Psoas muscle (tissue), 8 donors: ENCODE data around the gene SLC9A4. TPM values are rescaled to one million over a fixed set of nuclear protein-coding genes. Genes with fewer than 3 reads are reported as not detected.

ENCODE experiments used
- ATAC-seq, 4 donors: fragments of 200-7000 bp; cut with Tn5 transposase; one replicate each; pipeline ENCODE4 v1.9.1; 2020; ENCODE audit warnings: moderate library complexity in 3 of 4, mild to moderate bottlenecking in 2 of 4
- DNase-seq, 2 donors: peaks; one replicate each; pipeline ENCODE4 v3.0.0-alpha.2; 2020
- H3K27ac ChIP-seq: fragments of 200-600 bp; one replicate; pipeline ENCODE4 v1.8.0; 2022
- H3K27me3 ChIP-seq, 3 donors: fragments of 200-600 bp in 1 of 3; one replicate each; pipeline versions ENCODE4 v1.6.1 to v1.8.0; 2013 to 2022; ENCODE audit warnings: low read length in 2 of 3, mild to moderate bottlenecking in 2 of 3, moderate library complexity in 1 of 3; ENCODE audit not compliant: insufficient read depth in 3 of 3
- H3K36me3 ChIP-seq, 2 donors: fragments of 200-600 bp in 1 of 2; one replicate each; pipeline versions ENCODE4 v1.6.1 to v1.8.0; 2013 to 2022; ENCODE audit warnings: low read depth in 1 of 2, mild to moderate bottlenecking in 1 of 2, moderate library complexity in 1 of 2; ENCODE audit not compliant: insufficient read depth in 1 of 2
- H3K4me1 ChIP-seq: fragments of 200-600 bp; one replicate; pipeline ENCODE4 v1.8.0; 2022
- H3K4me3 ChIP-seq: fragments of 200-600 bp; one replicate; pipeline ENCODE4 v1.8.0; 2022; ENCODE audit warnings: mild to moderate bottlenecking
- H3K9me3 ChIP-seq: fragments of 200-600 bp; one replicate; pipeline ENCODE4 v1.8.0; 2022
- WGBS, 3 donors: extraction: QIAGEN DNeasy Blood & Tissue Kit; methylation state at CpG; one replicate each; pipeline versions ENCODE4 v1.1.6 to v1.1.7; 2013; 5-methylcytosine and 5-hydroxymethylcytosine counted together
- intact Hi-C, 2 donors: fragments of 100-400 bp; cut with DNase I; formaldehyde crosslinking; loops; one replicate each; pipeline versions ENCODE4 v1.11.0 to v1.14.2; 2022
- polyA plus RNA-seq, 3 donors: library from polyadenylated mRNA; stranded (reverse); fragments of 200-250 nt; gene quantifications; one replicate each; pipeline ENCODE4 v1.2.3, GENCODE V29; 2013
- total RNA-seq, 4 donors: library from RNA; stranded (reverse); fragmentation: NEBNext Ultra II Directional in 2 of 4; extraction: Animal tissue kit (Norgen Biotek cat#: 25700) in 2 of 4; gene quantifications; one replicate each; pipeline versions ENCODE4 v1.2.1 to v1.2.4, GENCODE V29; 2021 to 2023
- TF ChIP-seq, protein P1 (sequence below): fragments of 200-600 bp; IDR thresholded peaks from one replicate; pipeline ENCODE4 v1.8.0; 2022; ENCODE audit warnings: antibody characterized with exemption
- donor health status: healthy with polysubstance abuse.
- donor health status: DM: no; HTN: no; CAD: no; lungs with moderate emphysema.
- donor health status: Bipolar disorder and iron deficiency.
- donor health status: healthy.
- donor health status: DM: yes; HTN: yes; CAD: no.
- donor health status: DM: no; HTN: no; CAD: no.
- donor health status: DM: no; HTN: no; CAD: no.
- donor health status: DM: yes; HTN: yes; CAD: no.

The SLC9A4 gene
- total and polyA plus RNA-seq, 7 donors = 0.08 TPM; not detected in 6

DNA sequence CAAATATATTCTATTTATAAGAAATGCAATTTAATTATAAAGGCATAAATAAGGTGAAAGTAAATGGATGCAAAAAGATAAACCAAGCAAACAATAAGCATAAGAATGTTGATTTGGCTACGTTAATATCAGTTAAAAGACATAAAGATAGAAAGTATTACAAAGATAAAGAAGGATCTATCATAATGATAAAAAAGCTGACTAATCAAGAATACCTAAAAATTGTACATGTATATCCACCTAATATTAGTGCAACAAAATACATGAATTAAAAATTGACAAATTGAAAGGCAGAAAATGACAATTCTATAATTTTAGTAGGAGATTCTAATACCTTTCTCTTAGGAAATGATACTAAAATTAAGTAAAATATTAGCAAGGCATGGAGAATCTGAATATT lies 21.5 kb downstream of the SLC9A4 start:
- ATAC-seq = no peak
- Histone ChIP-seq H3K27ac (no peak overlapping the region), H3K4me3 (no peak overlapping the region), H3K27me3 (no peaks in the 10 kb centered on the region), H3K9me3 (peaks cover 5% of the 10 kb centered on the region), H3K36me3 (no peaks in the 10 kb centered on the region), H3K4me1 (no peaks in the 10 kb centered on the region)
- TF ChIP-seq, protein P1, sequence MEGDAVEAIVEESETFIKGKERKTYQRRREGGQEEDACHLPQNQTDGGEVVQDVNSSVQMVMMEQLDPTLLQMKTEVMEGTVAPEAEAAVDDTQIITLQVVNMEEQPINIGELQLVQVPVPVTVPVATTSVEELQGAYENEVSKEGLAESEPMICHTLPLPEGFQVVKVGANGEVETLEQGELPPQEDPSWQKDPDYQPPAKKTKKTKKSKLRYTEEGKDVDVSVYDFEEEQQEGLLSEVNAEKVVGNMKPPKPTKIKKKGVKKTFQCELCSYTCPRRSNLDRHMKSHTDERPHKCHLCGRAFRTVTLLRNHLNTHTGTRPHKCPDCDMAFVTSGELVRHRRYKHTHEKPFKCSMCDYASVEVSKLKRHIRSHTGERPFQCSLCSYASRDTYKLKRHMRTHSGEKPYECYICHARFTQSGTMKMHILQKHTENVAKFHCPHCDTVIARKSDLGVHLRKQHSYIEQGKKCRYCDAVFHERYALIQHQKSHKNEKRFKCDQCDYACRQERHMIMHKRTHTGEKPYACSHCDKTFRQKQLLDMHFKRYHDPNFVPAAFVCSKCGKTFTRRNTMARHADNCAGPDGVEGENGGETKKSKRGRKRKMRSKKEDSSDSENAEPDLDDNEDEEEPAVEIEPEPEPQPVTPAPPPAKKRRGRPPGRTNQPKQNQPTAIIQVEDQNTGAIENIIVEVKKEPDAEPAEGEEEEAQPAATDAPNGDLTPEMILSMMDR = no peak
- 83 to 84% (median 84%) methylated on average over 1 of the region's 1 CpG for whole genome bisulfite sequencing, 3 donors
- no peak for DNase-seq
- intact Hi-C loops = no loop called here

DNA sequence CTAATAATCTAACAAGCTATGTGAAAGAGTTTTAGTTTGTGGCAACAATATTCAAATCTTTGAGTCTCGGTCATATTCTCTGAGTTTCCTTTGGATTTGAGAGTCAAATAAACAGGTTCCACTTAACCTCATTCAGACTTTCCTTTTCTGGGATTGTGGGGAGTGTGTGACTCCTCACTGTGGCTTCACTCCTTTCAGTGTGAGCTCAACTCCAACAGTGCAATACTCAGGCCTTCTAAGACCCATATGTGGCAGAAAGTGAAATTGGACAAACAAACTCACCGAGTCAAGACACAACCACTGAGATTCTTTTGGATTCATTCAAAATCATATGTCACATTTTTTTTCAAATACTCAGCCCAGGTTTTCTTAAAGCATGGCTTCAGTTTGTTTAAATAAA lies 25.4 kb downstream of the SLC9A4 start:
- no peak overlapping the region for H3K4me3 ChIP-seq
- H3K27me3 ChIP-seq = no peaks in the 10 kb centered on the region
- DNase-seq (no peak), ATAC-seq (no peak)
- no peak overlapping the region for H3K27ac ChIP-seq
- H3K36me3 ChIP-seq = no peaks in the 10 kb centered on the region
- no peaks in the 10 kb centered on the region for H3K4me1 ChIP-seq
- TF ChIP-seq, protein P1 = no peak
- peaks cover 5% of the 10 kb centered on the region for H3K9me3 ChIP-seq
- WGBS, 3 donors = 86 to 94% (median 88%) methylated on average over 2 of the region's 2 CpGs
- intact Hi-C loops = no loop called here

DNA sequence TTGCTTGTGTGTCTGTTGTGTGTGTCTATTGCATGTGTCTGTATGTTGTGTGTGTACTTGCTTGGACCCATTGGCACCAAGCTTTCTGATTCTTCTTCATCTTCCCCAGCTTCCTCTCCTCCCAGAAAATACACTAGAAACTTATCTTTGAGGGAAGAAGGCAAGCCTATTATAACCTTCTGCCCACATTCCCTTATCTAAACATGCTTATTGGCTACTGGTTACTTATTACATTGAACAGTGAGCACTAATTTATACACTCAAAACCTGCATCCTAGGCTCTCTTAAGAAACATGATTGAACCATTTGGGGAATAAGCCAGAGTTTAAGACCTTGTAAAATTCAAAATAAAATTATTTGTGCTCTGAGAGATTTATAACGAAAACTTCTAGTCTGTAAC lies 26.5 kb downstream of the SLC9A4 start:
- Histone ChIP-seq H3K27ac (no peak overlapping the region), H3K4me1 (no peaks in the 10 kb centered on the region), H3K36me3 (no peaks in the 10 kb centered on the region), H3K27me3 (no peaks in the 10 kb centered on the region), H3K4me3 (no peak overlapping the region), H3K9me3 (no peaks in the 10 kb centered on the region)
- WGBS, 3 donors = 65 to 88% (median 86%) methylated on average over 1 of the region's 1 CpG
- intact Hi-C loops = no loop called here
- TF ChIP-seq, protein P1 = no peak
- ATAC-seq (no peak), DNase-seq (no peak)

DNA sequence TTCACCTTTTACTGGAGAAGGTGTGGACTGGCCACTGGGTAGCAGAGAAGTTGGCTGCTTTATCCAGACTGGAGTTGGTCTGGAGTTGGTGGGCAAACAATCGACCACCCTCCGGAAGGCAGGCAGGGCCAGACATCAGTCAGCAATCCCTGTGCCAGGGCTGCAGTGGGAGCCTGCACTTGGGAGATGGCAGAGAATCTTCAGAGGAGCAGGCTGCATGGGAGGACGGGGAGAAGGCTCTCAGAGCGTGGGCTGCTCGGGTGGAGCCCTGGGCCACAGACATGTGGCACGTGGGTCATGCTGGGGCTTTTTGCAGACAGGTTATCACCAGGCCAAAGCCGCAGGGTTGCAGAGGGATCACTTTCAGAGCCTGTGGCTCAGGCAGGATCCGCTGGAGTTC lies 29.6 kb downstream of the SLC9A4 start:
- Histone ChIP-seq H3K27me3 (no peaks in the 10 kb centered on the region), H3K36me3 (no peaks in the 10 kb centered on the region), H3K9me3 (no peaks in the 10 kb centered on the region), H3K4me1 (no peaks in the 10 kb centered on the region), H3K4me3 (no peak overlapping the region), H3K27ac (no peak overlapping the region)
- no peak for DNase-seq
- TF ChIP-seq, protein P1 = no peak
- intact Hi-C loops = no loop called here
- 77 to 84% (median 80%) methylated on average over 8 of the region's 8 CpGs for WGBS, 3 donors
- ATAC-seq = no peak

DNA sequence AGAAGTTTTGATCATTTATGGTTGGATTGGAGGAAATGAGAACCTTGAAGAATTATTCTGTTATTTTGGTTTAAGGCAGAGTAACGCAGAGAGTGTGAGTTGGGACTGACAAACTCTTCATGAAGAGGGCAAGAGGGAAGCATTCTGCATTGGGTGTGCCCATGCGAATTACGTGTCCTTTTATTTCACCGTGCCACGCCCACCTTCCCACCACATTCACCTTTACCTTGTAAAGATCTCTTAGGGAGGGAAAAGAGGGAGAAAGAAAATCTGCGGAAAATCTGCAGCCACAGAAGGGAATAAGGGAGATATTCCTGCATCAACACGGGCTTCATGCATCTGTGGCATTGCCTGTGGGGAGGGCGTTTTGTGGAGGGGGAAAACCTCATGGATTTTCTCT lies 31.8 kb downstream of the SLC9A4 start:
- WGBS, 3 donors = 82 to 90% (median 85%) methylated on average over 8 of the region's 8 CpGs

More for the DNA sequence above, 31.8 kb downstream of the SLC9A4 start:
- Histone ChIP-seq H3K27me3 (peaks cover 0 to 2% (median 0%) of the 10 kb centered on the region in 3 donors), H3K4me3 (no peak overlapping the region), H3K4me1 (no peaks in the 10 kb centered on the region), H3K9me3 (no peaks in the 10 kb centered on the region), H3K27ac (no peak overlapping the region), H3K36me3 (no peaks in the 10 kb centered on the region)
- ATAC-seq (no peak), DNase-seq (no peak)
- intact Hi-C loops = no loop called here
- TF ChIP-seq, protein P1 = no peak
